Panc1 (cell line): ENCODE measurements around the gene CFDP1. TPM values are rescaled to one million over a fixed set of nuclear protein-coding genes. Genes with fewer than 3 reads are reported as not detected.

Experiments
- ATAC-seq: fragments of 200-7000 bp; cut with Tn5 transposase; 2 replicates; pipeline ENCODE4 v1.9.1; 2020; ENCODE audit warnings: mild to moderate bottlenecking, moderate library complexity
- BruUV-seq: library from RNA; stranded (reverse); fragments of 400-500 nt; replicated peaks from 2 replicates; lab custom pipeline; 2021; lab: Mats Ljungman, UMichigan
- CTCF ChIA-PET: fragments of 300-600 bp; sonication (Branson Sonifier 250); formaldehyde crosslinking; loops from one replicate; lab custom pipeline; 2022; ENCODE audit warnings: antibody characterized with exemption; lab: Charles Lee
- POLR2A ChIA-PET: fragments of 300-600 bp; sonication (Branson Sonifier 250); formaldehyde crosslinking; loops from one replicate; lab custom pipeline; 2022; ENCODE audit warnings: antibody characterized with exemption; lab: Charles Lee
- DNase-seq: peaks from one replicate; pipeline ENCODE4 v3.0.0-alpha.2; 2010; ENCODE audit warnings: low read depth, low spot score
- H3K27ac ChIP-seq: 2 replicates; pipeline ENCODE4 v1.5.1; 2011; ENCODE audit warnings: mild to moderate bottlenecking, low read length, inconsistent platforms
- H3K27me3 ChIP-seq: fragments of 200-500 bp; sonication (Bioruptor generic); 2 replicates; pipeline ENCODE4 v1.6.0; 2014; ENCODE audit warnings: low read length, inconsistent platforms; ENCODE audit not compliant: control insufficient read depth, insufficient read depth
- H3K36me3 ChIP-seq: fragments of 200-500 bp; sonication (Bioruptor generic); 2 replicates; pipeline ENCODE4 v1.5.1; 2014; ENCODE audit warnings: inconsistent platforms, mild to moderate bottlenecking, low read length, moderate library complexity; ENCODE audit not compliant: control insufficient read depth, insufficient read depth
- H3K4me1 ChIP-seq: 2 replicates; pipeline ENCODE4 v1.5.1; 2011; ENCODE audit warnings: inconsistent platforms, mild to moderate bottlenecking, low read length, moderate library complexity; ENCODE audit not compliant: control insufficient read depth, insufficient read depth
- H3K4me3 ChIP-seq, 2 experiments: 2 replicates each; pipeline ENCODE4 v1.5.1; 2011 to 2012; ENCODE audit warnings: low read depth in 2 of 2, low read length in 2 of 2, mild to moderate bottlenecking in 2 of 2, inconsistent platforms in 1 of 2, moderate library complexity in 1 of 2
- H3K9me3 ChIP-seq: fragments of 200-500 bp; sonication (Bioruptor generic); 2 replicates; pipeline ENCODE4 v1.5.1; 2014; ENCODE audit warnings: low read depth, mild to moderate bottlenecking, inconsistent platforms, low read length, moderate library complexity; ENCODE audit not compliant: control insufficient read depth, insufficient read depth
- POLR2AphosphoS5 ChIP-seq: IDR thresholded peaks from 2 replicates; pipeline ENCODE4 v1.6.1; 2012; ENCODE audit warnings: mild to moderate bottlenecking, low read depth, low read length, moderate library complexity
- SIN3A ChIP-seq: IDR thresholded peaks from 2 replicates; pipeline ENCODE4 v1.6.1; 2012; ENCODE audit warnings: low read depth, mild to moderate bottlenecking, low read length, moderate library complexity, borderline replicate concordance; ENCODE audit not compliant: insufficient read depth
- TCF7L2 ChIP-seq: IDR thresholded peaks from 2 replicates; pipeline ENCODE4 v1.6.1; 2011; ENCODE audit warnings: mild to moderate bottlenecking, low read depth, low read length, inconsistent platforms
- in situ Hi-C: cut with HindIII; loops from 2 replicates; pipeline ENCODE4 v1.10.0; 2016; ENCODE audit warnings: low sequenced_read_pairs, low pct_unique_long_range_greater_than_20kb
- intact Hi-C: fragments of 100-400 bp; cut with micrococcal nuclease; formaldehyde crosslinking; loops from one replicate; pipeline ENCODE4 v1.10.0; 2022; ENCODE audit not compliant: unreplicated experiment
- total RNA-seq: library from RNA; stranded (reverse); gene quantifications from one replicate; pipeline ENCODE4 v1.2.1, GENCODE V29; 2021; ENCODE audit not compliant: unreplicated experiment
- TF ChIP-seq, protein P1 (sequence below): fragments of 450-650 bp; IDR thresholded peaks from 2 replicates; pipeline ENCODE4 v1.5.1; 2017; ENCODE audit warnings: mild to moderate bottlenecking
- TF ChIP-seq, protein P2 (sequence below), 2 experiments: IDR thresholded peaks; 2 replicates each; pipeline ENCODE4 v1.6.1; 2011 to 2012; ENCODE audit warnings: low read depth in 2 of 2, control low read depth in 1 of 2, low read length in 1 of 2, mild to moderate bottlenecking in 1 of 2, moderate library complexity in 1 of 2; ENCODE audit not compliant: insufficient read depth in 1 of 2

Gene CFDP1
- total RNA-seq, 1 experiment from 2014 or later: 25.7 TPM

DNA sequence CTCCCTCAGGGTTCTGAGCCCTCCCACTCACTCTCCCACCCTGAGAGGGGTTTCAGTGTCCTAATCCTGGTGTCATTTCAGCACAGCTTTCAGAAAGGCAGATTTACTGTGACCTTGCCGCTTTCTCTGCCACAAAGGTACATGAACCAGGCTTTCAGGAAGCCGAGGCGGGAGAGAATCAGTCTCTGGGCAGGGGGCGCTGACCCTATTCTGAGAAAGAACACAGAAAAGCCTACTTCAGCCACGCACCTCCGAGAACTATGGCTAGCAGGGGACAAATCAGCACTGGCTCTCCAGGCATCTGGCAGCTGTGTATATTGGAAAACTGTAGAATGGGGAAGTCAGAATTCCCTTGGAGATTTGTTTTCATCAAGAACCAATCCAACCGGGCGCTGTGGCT is 124.1 kb downstream of the CFDP1 start:
- Histone ChIP-seq H3K4me1 (peaks cover 34% of the 10 kb centered on the region), H3K9me3 (no peaks in the 10 kb centered on the region), H3K27me3 (no peaks in the 10 kb centered on the region), H3K36me3 (no peaks in the 10 kb centered on the region), H3K4me3 (no peak overlapping the region), H3K27ac (no peak overlapping the region)
- in situ Hi-C loops: no loop called here
- POLR2A ChIA-PET: no interaction called here
- ATAC-seq: no peak
- intact Hi-C loops: no loop called here
- BruUV-seq: no TSS peak
- CTCF ChIA-PET: interaction anchor here (0.7 kb wide), 1 partner anchor 597 kb away, joined by 3 read pairs; no protein-coding TSS in a partner anchor
- TF ChIP-seq, protein P1, sequence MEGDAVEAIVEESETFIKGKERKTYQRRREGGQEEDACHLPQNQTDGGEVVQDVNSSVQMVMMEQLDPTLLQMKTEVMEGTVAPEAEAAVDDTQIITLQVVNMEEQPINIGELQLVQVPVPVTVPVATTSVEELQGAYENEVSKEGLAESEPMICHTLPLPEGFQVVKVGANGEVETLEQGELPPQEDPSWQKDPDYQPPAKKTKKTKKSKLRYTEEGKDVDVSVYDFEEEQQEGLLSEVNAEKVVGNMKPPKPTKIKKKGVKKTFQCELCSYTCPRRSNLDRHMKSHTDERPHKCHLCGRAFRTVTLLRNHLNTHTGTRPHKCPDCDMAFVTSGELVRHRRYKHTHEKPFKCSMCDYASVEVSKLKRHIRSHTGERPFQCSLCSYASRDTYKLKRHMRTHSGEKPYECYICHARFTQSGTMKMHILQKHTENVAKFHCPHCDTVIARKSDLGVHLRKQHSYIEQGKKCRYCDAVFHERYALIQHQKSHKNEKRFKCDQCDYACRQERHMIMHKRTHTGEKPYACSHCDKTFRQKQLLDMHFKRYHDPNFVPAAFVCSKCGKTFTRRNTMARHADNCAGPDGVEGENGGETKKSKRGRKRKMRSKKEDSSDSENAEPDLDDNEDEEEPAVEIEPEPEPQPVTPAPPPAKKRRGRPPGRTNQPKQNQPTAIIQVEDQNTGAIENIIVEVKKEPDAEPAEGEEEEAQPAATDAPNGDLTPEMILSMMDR: no peak
- TF ChIP-seq POLR2AphosphoS5: no peak
- no peak for DNase-seq

DNA sequence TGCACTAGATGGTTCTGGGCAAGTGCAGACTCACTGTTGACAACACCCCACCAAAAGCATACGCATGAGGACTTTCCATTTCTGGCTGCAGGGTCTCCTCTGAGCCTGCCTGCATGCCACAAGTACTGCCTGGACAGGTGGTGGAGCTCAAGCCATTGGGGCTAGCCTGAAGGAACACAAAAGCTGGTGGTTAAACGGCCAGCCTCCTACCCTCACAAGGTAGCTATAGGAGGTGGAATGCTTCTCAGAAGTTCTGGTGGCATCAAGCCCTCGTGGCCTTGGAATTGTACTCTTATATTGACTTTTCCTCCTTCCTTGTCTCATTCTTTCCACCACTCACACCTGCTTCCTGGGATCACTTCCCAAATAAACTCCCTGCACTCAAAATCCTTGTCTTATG is 125.3 kb downstream of the CFDP1 start:
- Histone ChIP-seq H3K4me1 (peaks cover 34% of the 10 kb centered on the region), H3K9me3 (no peaks in the 10 kb centered on the region), H3K27ac (0 out of 2 replicates have a peak overlapping the region, but pooled peaks have one; percentile 29), H3K4me3 (no peak overlapping the region), H3K27me3 (no peaks in the 10 kb centered on the region), H3K36me3 (no peaks in the 10 kb centered on the region; the same call in 1 of the 2 replicates)
- BruUV-seq: no TSS peak
- in situ Hi-C loops: no loop called here
- intact Hi-C loops: no loop called here
- DNase-seq (no peak), ATAC-seq (no peak)
- ChIA-PET POLR2A (no interaction called here), CTCF (no interaction called here)
- TF ChIP-seq, protein P2, sequence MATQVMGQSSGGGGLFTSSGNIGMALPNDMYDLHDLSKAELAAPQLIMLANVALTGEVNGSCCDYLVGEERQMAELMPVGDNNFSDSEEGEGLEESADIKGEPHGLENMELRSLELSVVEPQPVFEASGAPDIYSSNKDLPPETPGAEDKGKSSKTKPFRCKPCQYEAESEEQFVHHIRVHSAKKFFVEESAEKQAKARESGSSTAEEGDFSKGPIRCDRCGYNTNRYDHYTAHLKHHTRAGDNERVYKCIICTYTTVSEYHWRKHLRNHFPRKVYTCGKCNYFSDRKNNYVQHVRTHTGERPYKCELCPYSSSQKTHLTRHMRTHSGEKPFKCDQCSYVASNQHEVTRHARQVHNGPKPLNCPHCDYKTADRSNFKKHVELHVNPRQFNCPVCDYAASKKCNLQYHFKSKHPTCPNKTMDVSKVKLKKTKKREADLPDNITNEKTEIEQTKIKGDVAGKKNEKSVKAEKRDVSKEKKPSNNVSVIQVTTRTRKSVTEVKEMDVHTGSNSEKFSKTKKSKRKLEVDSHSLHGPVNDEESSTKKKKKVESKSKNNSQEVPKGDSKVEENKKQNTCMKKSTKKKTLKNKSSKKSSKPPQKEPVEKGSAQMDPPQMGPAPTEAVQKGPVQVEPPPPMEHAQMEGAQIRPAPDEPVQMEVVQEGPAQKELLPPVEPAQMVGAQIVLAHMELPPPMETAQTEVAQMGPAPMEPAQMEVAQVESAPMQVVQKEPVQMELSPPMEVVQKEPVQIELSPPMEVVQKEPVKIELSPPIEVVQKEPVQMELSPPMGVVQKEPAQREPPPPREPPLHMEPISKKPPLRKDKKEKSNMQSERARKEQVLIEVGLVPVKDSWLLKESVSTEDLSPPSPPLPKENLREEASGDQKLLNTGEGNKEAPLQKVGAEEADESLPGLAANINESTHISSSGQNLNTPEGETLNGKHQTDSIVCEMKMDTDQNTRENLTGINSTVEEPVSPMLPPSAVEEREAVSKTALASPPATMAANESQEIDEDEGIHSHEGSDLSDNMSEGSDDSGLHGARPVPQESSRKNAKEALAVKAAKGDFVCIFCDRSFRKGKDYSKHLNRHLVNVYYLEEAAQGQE (IDR thresholded peaks at IDR 0.05; ENCODE audit: insufficient read depth in 1 of 2, low read depth in 2 of 2, low read length in 1 of 2): no peak
- TF ChIP-seq SIN3A (no peak), POLR2AphosphoS5 (no peak)
- TF ChIP-seq, protein P1: no peak

DNA sequence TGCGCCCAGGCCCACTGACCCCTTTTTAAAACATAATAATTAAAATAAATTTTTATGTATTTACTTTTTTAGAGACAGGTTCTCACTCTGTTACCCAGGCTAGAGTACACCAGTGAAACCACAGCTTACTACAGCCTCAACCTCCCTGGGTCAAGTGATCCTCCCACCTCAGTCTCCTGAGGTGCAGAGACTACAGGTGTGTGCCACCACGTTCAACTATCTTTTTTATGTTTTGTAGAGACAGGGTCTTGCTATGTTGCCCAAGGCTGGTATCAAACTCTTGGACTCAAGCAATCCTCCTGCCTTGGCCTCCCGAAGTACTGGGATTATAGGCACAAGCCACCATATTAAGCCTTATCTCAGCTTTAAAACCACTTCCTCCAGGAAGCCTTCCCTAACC is 125.8 kb downstream of the CFDP1 start:
- intact Hi-C loops: no loop called here
- Histone ChIP-seq H3K27ac (no peak overlapping the region), H3K36me3 (no peaks in the 10 kb centered on the region; the same call in 1 of the 2 replicates), H3K4me3 (no peak overlapping the region), H3K4me1 (peaks cover 34% of the 10 kb centered on the region), H3K9me3 (no peaks in the 10 kb centered on the region), H3K27me3 (no peaks in the 10 kb centered on the region)
- no TSS peak for BruUV-seq
- ChIA-PET POLR2A (no interaction called here), CTCF (interaction anchor here (0.6 kb wide), 1 partner anchor 32 kb away, joined by 6 read pairs; no protein-coding TSS in a partner anchor)
- in situ Hi-C loops: no loop called here
- TF ChIP-seq, protein P2 (IDR thresholded peaks at IDR 0.05; ENCODE audit: insufficient read depth in 1 of 2, low read depth in 2 of 2, low read length in 1 of 2): no peak
- no peak for TF ChIP-seq SIN3A
- TF ChIP-seq, protein P1: no peak
- TF ChIP-seq POLR2AphosphoS5: no peak
- TF ChIP-seq TCF7L2: no peak
- DNase-seq (no peak), ATAC-seq (no peak)
